Gastrocnemius medialis (tissue), 4 donors: ENCODE data around the gene SPRR2D.

Experiments
- POLR2A ChIP-seq, 2 donors: fragments of 450-650 bp; IDR thresholded peaks; one replicate each; pipeline ENCODE4 v1.6.1; 2017; ENCODE audit warnings: antibody characterized with exemption in 2 of 2, mild to moderate bottlenecking in 2 of 2, moderate library complexity in 2 of 2
- TF ChIP-seq, protein P1 (sequence below), 5 experiments: fragments of 450-650 bp in 3 of 5; fragments of 200-600 bp in 2 of 5; sonication (generic) in 2 of 5; IDR thresholded peaks in 4 of 5; conservative IDR thresholded peaks in 1 of 5; 1 replicate in 4 of 5; 2 replicates in 1 of 5; pipeline ENCODE4 v1.5.1; 2016 to 2019; ENCODE audit warnings: antibody characterized with exemption in 5 of 5, mild to moderate bottlenecking in 3 of 5, moderate library complexity in 3 of 5

DNA sequence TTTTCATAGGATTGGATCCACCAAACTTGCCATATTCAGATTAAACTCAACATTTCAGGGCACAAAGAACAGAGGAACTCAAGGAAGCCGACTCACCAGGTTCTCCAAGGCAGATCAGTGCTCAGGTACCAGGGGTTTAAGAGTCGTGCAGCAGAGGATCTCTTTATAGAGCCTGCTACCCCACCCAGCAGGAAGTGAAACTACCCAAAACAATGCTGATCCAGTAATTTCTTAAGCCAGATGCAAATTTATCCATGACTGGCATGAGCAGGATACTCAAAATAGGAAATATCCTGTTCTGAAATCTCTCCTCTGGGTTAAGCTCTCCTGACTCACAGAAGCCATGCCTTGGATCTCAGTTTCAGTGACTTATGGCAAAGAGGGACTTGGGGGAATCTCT is 16.5 kb upstream of the SPRR2D start, which contains the start of gene SPRR2A:
- TF ChIP-seq, protein P1, sequence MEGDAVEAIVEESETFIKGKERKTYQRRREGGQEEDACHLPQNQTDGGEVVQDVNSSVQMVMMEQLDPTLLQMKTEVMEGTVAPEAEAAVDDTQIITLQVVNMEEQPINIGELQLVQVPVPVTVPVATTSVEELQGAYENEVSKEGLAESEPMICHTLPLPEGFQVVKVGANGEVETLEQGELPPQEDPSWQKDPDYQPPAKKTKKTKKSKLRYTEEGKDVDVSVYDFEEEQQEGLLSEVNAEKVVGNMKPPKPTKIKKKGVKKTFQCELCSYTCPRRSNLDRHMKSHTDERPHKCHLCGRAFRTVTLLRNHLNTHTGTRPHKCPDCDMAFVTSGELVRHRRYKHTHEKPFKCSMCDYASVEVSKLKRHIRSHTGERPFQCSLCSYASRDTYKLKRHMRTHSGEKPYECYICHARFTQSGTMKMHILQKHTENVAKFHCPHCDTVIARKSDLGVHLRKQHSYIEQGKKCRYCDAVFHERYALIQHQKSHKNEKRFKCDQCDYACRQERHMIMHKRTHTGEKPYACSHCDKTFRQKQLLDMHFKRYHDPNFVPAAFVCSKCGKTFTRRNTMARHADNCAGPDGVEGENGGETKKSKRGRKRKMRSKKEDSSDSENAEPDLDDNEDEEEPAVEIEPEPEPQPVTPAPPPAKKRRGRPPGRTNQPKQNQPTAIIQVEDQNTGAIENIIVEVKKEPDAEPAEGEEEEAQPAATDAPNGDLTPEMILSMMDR (IDR thresholded peaks at IDR 0.05 in 4 of 5, conservative IDR thresholded peaks at IDR 0.05 in 1 of 5), result no peak
- no peak for TF ChIP-seq POLR2A (IDR thresholded peaks at IDR 0.05)
